GM23338 (cell line): ENCODE results near the gene SNW1. TPM values are rescaled to one million over a fixed set of nuclear protein-coding genes. Genes with fewer than 3 reads are reported as not detected.

Experiments
- ATAC-seq: fragments of 200-7000 bp; cut with Tn5 transposase; 3 replicates; pipeline ENCODE4 v1.9.1; 2020
- DNase-seq: peaks from one replicate; pipeline ENCODE4 v3.0.0-alpha.2; 2015; ENCODE audit warnings: low spot score
- H2AFZ ChIP-seq: fragments of 200-600 bp; sonication (generic); 2 replicates; pipeline ENCODE4 v1.8.0; 2016; ENCODE audit warnings: antibody characterized with exemption, mild to moderate bottlenecking, moderate library complexity
- H3F3A ChIP-seq: fragments of 200-600 bp; sonication (generic); replicated peaks from 2 replicates; pipeline ENCODE4 v1.8.0; 2017; ENCODE audit warnings: antibody characterized with exemption, mixed run types, low read depth
- H3K27ac ChIP-seq: fragments of 200-600 bp; sonication (generic); 2 replicates; pipeline ENCODE4 v1.6.1; 2016; ENCODE audit warnings: low read depth
- H3K27me3 ChIP-seq: fragments of 200-600 bp; sonication (generic); 2 replicates; pipeline ENCODE4 v1.8.0; 2016; ENCODE audit warnings: mild to moderate bottlenecking, mixed run types, moderate library complexity; ENCODE audit not compliant: insufficient read depth
- H3K36me3 ChIP-seq: fragments of 200-600 bp; sonication (generic); 2 replicates; pipeline ENCODE4 v1.8.0; 2016; ENCODE audit warnings: mild to moderate bottlenecking; ENCODE audit not compliant: insufficient read depth
- H3K4me1 ChIP-seq: fragments of 200-600 bp; sonication (generic); 2 replicates; pipeline ENCODE4 v1.8.0; 2016; ENCODE audit warnings: mild to moderate bottlenecking, moderate library complexity; ENCODE audit not compliant: insufficient read depth
- H3K4me2 ChIP-seq: fragments of 200-600 bp; sonication (generic); 2 replicates; pipeline ENCODE4 v1.7.1; 2017; ENCODE audit warnings: mixed run types
- H3K4me3 ChIP-seq: fragments of 200-600 bp; sonication (generic); 2 replicates; pipeline ENCODE4 v1.6.1; 2016; ENCODE audit warnings: mixed run types
- H3K79me2 ChIP-seq: fragments of 200-600 bp; sonication (generic); replicated peaks from 2 replicates; pipeline ENCODE4 v1.8.0; 2017; ENCODE audit warnings: mild to moderate bottlenecking; ENCODE audit not compliant: insufficient read depth
- H3K9me2 ChIP-seq: fragments of 200-600 bp; sonication (generic); 2 replicates; pipeline ENCODE4 v1.8.0; 2017; ENCODE audit not compliant: insufficient read depth
- H4K20me1 ChIP-seq: fragments of 200-600 bp; sonication (generic); replicated peaks from 2 replicates; pipeline ENCODE4 v1.8.0; 2017; ENCODE audit warnings: mild to moderate bottlenecking; ENCODE audit not compliant: insufficient read depth
- H3K27ac Mint-ChIP-seq: 2 replicates; pipeline ENCODE4 v1.8.0; 2020; ENCODE audit warnings: inconsistent platforms, mild to moderate bottlenecking, moderate library complexity, mixed read lengths
- H3K27me3 Mint-ChIP-seq: 3 replicates; pipeline ENCODE4 v1.8.0; 2022; ENCODE audit warnings: low read depth, mild to moderate bottlenecking, moderate library complexity, mixed read lengths, inconsistent platforms; ENCODE audit not compliant: insufficient read depth, poor library complexity
- H3K36me3 Mint-ChIP-seq: 3 replicates; pipeline ENCODE4 v1.8.0; 2021; ENCODE audit warnings: low read depth, mild to moderate bottlenecking, inconsistent platforms, moderate library complexity, mixed read lengths
- H3K4me1 Mint-ChIP-seq: 3 replicates; pipeline ENCODE4 v1.8.0; 2020; ENCODE audit warnings: mild to moderate bottlenecking, inconsistent platforms, mixed read lengths
- H3K4me3 Mint-ChIP-seq: 3 replicates; pipeline ENCODE4 v1.8.0; 2021; ENCODE audit warnings: moderate library complexity, mild to moderate bottlenecking, inconsistent platforms, mixed read lengths
- H3K9me3 Mint-ChIP-seq: 3 replicates; pipeline ENCODE4 v1.8.0; 2020; ENCODE audit warnings: moderate library complexity, mild to moderate bottlenecking, inconsistent platforms, mixed read lengths
- CREB1 ChIP-seq: fragments of 250-450 bp; sonication (Bioruptor Pico); IDR thresholded peaks from 2 replicates; pipeline ENCODE4 v1.5.0; 2020; ENCODE audit warnings: low read depth, mild to moderate bottlenecking, moderate library complexity
- CTCF ChIP-seq, 2 experiments: fragments of 200-600 bp in 1 of 2; sonication (generic) in 1 of 2; conservative IDR thresholded peaks; 2 replicates each; pipeline versions ENCODE4 v1.5.1 to v1.6.1; 2016 to 2017; ENCODE audit warnings: antibody characterized with exemption in 2 of 2, low read depth in 2 of 2, mild to moderate bottlenecking in 2 of 2, moderate library complexity in 1 of 2
- ETS1 ChIP-seq: IDR thresholded peaks from 2 replicates; pipeline ENCODE4 v1.6.1; 2016; ENCODE audit warnings: antibody characterized with exemption
- EZH2 ChIP-seq: fragments of 200-600 bp; sonication (generic); IDR thresholded peaks from one replicate; pipeline ENCODE4 v1.8.0; 2017; ENCODE audit warnings: antibody characterized with exemption, mild to moderate bottlenecking, low read depth; ENCODE audit not compliant: unreplicated experiment
- EZH2phosphoT487 ChIP-seq: fragments of 200-600 bp; sonication (generic); IDR thresholded peaks from one replicate; pipeline ENCODE4 v1.8.1; 2018; ENCODE audit warnings: antibody characterized with exemption; ENCODE audit not compliant: unreplicated experiment
- JUNB ChIP-seq: IDR thresholded peaks from one replicate; pipeline ENCODE4 v1.6.1; 2016; ENCODE audit warnings: antibody characterized with exemption; ENCODE audit not compliant: unreplicated experiment
- POLR2AphosphoS5 ChIP-seq: IDR thresholded peaks from 2 replicates; pipeline ENCODE4 v1.6.1; 2016; ENCODE audit warnings: antibody characterized with exemption, low read depth
- STAT1 ChIP-seq: IDR thresholded peaks from one replicate; pipeline ENCODE4 v1.6.1; 2016; ENCODE audit warnings: antibody characterized with exemption; ENCODE audit not compliant: unreplicated experiment
- ZNF114 ChIP-seq: fragments of 250-450 bp; sonication (Bioruptor Pico); IDR thresholded peaks from 2 replicates; pipeline ENCODE4 v1.5.0; 2020; ENCODE audit warnings: mild to moderate bottlenecking, moderate library complexity
- ZNF331 ChIP-seq: fragments of 250-450 bp; sonication (Bioruptor Pico); IDR thresholded peaks from 2 replicates; pipeline ENCODE4 v1.5.0; 2020; ENCODE audit warnings: low read depth, mild to moderate bottlenecking, moderate library complexity
- ZNF462 ChIP-seq: fragments of 250-450 bp; sonication (Bioruptor Pico); IDR thresholded peaks from 2 replicates; pipeline ENCODE4 v1.5.0; 2020; ENCODE audit warnings: mild to moderate bottlenecking, moderate library complexity
- polyA plus RNA-seq: library from polyadenylated mRNA; unstranded; fragments of >200 nt; fragmentation: Nextera tagmentation; extraction: Ambion mirVana; gene quantifications from 2 replicates; pipeline ENCODE4 v1.2.1, GENCODE V29; 2016
- total RNA-seq: library from RNA; depleted of rRNA; stranded (reverse); fragments of >200 nt; shearing (Covaris generic); gene quantifications from 2 replicates; pipeline ENCODE4 v1.2.3, GENCODE V29; 2014

SNW1 gene
- total and polyA plus RNA-seq, 2 experiments from 2014 or later: 60.5 to 129 TPM

GRCh38 chr14:77741438-77741837, 19.5 kb downstream of the SNW1 start:
- Mint-ChIP-seq H3K4me1 (no peaks in the 10 kb centered on the region), H3K4me3 (no peak overlapping the region), H3K9me3 (peaks cover 4% of the 10 kb centered on the region; the same call in 1 of the 3 replicates), H3K27ac (no peak overlapping the region), H3K36me3 (peaks cover 34% of the 10 kb centered on the region), H3K27me3 (no peaks in the 10 kb centered on the region)
- DNase-seq (no peak), ATAC-seq (no peak)
- Histone ChIP-seq H3K4me2 (no peak overlapping the region), H3K27me3 (no peaks in the 10 kb centered on the region), H3K36me3 (peaks cover 30% of the 10 kb centered on the region), H3K27ac (no peak overlapping the region), H2AFZ (no peak overlapping the region), H3K79me2 (peaks cover 24% of the 10 kb centered on the region), H3K9me2 (no peaks in the 10 kb centered on the region), H3K4me1 (no peaks in the 10 kb centered on the region), H3F3A (no peaks in the 10 kb centered on the region), H3K4me3 (no peak overlapping the region), H4K20me1 (peaks cover 14% of the 10 kb centered on the region)
- TF ChIP-seq EZH2phosphoT487: no peak
- TF ChIP-seq ZNF331 (CRISPR knock-in tag): no peak
- no peak for TF ChIP-seq STAT1

- Mint-ChIP-seq H3K9me3 (no peaks in the 10 kb centered on the region), H3K4me1 (no peaks in the 10 kb centered on the region), H3K27me3 (no peaks in the 10 kb centered on the region), H3K4me3 (no peak overlapping the region), H3K27ac (no peak overlapping the region), H3K36me3 (peaks cover 48% of the 10 kb centered on the region)
- Histone ChIP-seq H2AFZ (no peak overlapping the region), H3K4me3 (no peak overlapping the region), H3K79me2 (peaks cover 21% of the 10 kb centered on the region), H3K4me2 (no peak overlapping the region), H3K36me3 (peaks cover 46% of the 10 kb centered on the region), H4K20me1 (peaks cover 10% of the 10 kb centered on the region; the same call in 1 of the 2 replicates), H3K9me2 (no peaks in the 10 kb centered on the region), H3K27ac (no peak overlapping the region), H3K4me1 (no peaks in the 10 kb centered on the region), H3K27me3 (no peaks in the 10 kb centered on the region), H3F3A (no peaks in the 10 kb centered on the region)
- DNase-seq: no peak
- ATAC-seq: no peak
- TF ChIP-seq CTCF (conservative IDR thresholded peaks at IDR 0.05; ENCODE audit: low read depth in 2 of 2) (no peak), POLR2AphosphoS5 (no peak), ETS1 (no peak), CREB1 (CRISPR knock-in tag) (no peak), ZNF114 (CRISPR knock-in tag) (no peak), EZH2 (no peak), JUNB (no peak), STAT1 (no peak), ZNF331 (CRISPR knock-in tag) (no peak), ZNF462 (CRISPR knock-in tag) (no peak)
Measured at GRCh38 chr14:77738559-77739250, 22.3 kb downstream of the SNW1 start.
